A204.1 (cell line): ENCODE measurements around the gene BIN1.

Experiments used
- FAIRE-seq: peaks from 2 replicates; lab custom pipeline; 2012; peaks lifted over from hg19 to GRCh38; lab: Jason Lieb, UNC

The BIN1 gene

DNA sequence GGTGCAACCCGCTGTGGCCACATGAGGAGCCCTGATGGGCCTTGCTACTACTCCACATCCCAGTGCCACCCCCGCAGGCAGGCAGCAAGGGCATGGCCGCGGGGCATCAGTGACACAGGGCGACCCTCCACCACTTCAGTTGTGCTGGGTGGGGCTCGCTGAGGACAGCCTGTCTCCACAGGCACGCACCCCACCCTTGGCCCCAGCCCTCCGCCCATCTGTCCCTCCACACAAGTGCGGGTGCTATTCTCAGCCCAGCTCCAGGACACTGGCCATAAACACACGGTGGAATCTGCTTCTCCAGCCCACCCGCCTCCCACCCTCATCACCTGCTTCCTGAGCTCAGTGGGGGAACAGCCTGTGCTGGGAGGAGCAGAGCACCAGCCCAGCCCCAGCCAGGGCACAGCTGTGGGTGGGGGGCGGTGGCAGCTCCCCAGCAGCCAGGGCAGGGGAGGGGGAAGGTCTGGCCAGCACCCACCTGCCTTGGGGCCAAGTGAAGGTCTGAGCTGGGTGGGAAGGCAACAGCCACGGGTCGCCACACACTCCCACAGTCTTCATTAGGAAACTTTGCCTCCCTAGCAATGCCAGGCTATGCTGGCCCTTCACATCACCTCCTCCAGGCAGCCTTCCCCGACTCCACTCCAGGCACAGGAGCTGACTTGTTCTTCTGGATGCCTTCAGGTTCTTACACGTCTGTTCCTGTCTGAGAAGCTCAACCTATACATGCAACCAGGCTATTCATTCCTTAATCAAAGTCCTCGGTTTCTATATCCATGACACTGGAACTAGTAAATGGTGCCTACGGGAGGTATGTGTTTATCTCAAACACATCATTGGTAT is 16.5 kb downstream of the BIN1 start:
- FAIRE-seq = no peak

DNA sequence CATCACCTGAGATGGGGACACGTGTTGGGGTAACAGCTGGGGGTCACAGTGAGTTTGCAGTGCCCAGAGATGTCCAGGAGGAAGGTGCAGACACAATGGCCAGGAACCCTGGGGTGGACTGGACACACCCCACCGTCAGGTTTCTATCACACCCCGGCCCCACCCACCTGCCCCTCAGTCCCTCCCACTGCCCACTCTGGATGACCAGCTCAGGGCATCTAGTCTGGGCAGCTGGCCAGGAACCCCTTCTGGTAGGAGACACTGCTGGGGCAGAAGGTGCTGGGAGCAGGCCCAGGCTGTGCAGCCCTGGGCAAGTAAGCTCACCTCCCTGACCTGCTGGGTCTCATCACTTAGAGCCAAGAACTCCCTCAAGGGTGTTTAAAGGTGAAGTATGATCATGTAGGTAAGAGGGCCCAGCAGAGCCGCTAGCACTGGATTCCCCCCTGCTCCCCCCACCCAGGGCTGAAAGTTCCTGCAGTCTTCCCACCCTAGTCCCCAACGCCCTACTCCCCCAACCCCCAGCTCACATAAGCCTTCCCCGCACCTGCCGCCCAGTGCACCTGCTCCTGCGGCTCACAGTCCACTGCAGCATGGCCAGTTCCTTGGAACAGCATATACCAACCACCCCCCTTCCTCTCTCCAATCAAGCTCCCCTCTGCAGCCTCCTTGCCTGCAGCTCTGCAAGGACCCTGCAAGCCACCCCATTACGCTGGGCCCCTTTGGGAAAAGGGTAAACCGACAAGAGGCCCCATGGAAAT is 17.3 kb downstream of the BIN1 start:
- FAIRE-seq = no peak

DNA sequence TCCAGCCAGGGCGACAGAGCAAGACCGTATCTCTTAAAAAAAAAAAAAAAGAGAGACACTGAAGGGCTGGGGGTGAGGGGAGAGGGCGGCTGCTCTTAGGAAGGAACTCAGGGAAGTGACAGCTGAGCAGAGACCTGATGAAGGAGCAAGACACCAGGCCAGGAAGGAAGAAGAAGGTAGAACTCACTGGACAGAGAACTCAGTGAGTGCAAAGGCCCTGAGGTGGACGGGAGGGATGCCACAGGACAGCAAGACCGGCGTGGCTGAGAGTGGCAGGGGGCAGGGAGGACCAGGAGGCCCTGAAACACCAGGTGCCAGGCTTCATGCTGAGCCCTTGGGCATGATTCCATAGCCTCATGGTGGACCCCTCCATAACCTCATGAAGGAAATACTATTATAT is 18.2 kb downstream of the BIN1 start:
- FAIRE-seq = no peak

DNA sequence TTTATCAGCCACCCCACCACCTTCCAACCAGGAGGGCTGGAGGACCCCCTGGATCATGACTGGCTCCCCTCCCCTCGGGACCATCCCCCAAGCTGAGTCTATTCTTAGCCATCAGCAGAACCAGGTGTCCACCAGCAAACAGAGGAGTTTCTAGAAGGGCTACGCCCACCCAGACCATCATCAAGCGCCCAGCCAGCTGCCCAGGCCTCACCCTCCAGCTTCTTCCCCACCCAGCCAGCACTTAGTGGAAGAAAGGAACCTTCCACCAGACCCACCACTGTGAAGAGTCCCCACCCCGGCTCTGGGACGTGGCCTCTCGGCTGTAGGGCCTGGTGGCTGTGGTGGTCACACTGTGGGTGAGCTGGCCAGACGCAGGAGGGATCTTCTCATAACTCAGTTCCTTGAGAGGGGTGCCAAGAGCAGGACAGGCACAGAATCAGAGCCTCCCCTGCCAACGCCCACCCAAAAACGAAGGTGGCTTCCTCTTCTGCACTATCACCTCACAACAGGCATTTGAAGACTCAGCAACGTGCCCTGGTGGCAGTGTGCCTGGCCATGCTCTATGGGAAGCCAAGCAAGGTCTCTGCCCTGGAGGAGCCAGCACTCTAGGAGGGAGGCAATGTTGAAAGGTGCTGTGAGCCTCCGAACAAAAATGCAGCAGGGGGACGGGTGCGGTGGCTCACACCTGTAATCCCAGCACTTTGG is 19.0 kb downstream of the BIN1 start:
- no peak for FAIRE-seq

DNA sequence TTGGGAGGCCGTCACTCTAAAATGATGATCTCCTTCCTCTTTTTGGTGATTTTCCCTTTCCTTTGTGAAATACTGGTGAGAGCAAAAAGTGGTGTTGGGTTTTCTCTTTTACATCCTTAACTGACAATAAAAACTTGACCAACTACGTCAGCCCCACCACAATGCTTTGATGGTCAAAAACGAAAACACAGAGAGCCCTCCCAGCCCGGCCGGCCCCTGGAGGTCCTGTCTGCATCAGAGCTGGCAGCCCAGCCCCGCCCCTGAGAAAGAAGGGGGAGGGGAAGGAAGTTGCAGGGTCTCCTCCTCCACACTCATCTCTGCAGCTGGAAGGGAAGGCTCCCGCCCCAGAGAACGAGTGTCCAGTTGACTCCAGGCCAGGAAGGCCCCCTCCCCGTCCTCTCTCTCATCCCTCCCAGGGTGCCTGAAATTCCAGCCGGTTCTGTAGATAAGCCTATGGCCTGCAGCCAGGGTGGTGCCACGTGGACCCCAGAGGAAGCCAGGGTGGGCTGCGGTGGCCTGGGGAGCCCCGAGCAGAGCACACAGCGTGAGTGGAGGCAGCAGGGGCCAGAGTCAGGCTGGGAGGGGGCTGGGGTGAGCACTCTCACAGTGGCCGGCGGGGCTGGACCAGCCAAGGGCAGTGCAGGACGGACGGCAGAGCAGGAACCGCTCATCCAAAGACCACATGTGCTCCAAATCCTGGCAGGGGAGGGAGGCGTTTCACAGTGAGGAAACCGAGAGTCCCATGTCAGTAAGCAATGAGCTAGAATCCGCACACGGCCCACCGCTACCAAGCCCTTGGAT is 19.8 kb downstream of the BIN1 start:
- no peak for FAIRE-seq

DNA sequence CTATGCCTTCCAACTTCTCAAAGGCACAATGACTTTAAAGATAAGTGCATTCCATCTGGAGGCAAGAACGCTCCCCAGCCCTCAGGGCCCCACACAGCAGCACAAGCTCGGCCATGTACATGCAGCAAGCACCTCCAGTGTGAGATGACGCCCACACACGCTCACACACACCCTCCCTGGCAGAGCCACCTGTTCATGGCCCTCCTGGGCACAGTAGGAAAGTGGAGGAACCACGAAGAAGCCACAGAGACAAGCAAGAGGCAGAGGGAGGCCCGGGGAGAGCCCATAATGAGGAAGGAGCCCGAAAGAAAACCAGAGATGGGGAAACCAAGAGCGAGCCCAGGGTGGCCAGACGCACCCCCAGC is 21.7 kb downstream of the BIN1 start:
- no peak for FAIRE-seq

DNA sequence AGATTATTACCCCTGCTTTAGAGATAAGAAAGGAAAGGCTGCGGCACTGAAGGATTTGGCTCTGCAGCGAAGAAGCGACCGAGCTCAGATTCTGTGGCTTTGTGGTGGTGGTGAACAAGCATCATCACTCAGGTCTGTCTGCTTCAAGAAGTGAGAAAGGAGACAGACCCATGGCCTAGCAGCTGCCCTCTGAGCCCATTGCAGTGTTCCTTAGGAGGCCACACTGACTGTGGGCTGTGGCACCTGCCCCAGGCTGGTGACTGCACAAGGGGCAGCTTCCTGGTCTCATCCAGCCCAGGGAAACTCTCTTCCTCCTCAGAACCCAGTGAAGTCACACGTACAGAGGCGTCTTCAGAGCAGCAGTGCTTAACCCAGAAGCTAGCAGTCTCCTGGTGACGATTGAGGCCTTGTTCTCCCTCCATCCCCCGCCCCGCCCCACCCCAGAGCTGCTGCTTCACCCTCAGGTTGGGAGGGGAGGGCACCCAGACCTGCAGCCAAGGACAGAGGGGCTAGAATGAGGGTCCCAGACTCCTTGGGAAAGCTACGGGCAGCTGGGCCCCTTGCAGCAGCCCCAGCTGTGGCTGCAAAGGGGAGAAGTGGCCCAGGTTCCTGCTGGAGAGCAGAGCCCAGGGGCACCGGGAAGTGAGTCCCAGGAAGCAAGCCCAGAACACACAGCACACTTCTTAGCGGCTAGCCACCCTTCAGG is 22.2 kb downstream of the BIN1 start:
- no peak for FAIRE-seq

DNA sequence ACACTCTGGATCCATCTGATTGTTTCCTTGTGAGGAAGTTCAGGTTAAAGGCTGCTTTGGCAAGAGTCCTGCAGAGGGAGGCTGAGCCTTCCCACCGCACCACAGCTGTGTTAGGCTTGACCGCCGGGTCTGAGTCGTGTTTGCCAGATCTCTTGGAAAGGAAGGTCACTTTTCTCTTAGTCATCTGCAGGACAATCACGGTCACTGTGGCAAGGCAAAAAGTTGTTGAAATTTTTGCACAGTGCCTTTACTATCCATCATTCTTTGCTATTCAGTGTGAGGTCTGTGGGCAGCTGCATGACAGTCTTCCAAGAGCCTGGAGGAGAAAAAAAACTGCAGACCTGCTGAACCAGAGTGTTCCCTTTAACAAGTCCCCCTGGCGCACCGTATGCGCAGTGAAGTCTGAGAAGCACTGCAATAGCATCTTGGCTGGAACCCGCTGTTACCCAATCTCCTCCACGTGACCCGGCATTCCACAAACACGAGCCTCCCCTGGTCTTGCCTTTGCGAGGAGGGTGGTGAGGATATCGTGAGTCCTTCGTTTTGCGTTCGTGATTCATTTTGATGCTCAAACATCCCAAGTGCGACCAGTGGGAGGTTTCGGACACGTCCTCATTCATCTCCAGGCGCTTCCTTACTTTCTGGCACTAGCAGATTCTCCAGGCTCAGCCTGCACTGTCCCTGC is 23.0 kb downstream of the BIN1 start:
- FAIRE-seq = no peak

DNA sequence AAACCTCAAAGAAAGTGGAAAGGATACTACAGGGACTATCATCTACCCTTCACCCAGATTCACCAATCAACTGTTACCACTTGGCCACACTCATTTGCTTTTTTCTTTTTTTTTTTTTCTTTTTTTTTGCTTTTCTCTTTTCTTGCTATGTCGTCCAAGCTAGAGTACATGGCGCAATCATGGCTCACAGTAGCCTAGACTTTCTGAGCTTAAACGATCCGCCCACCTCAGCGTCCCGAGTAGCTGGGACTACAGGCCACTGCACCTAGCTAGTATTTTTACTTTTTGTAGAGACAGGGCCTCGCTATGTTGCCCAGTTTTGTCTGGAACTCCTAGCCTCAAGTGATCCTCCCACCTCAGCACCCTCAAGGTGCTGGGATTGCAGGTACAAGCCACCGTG is 24.0 kb downstream of the BIN1 start:
- FAIRE-seq = no peak

DNA sequence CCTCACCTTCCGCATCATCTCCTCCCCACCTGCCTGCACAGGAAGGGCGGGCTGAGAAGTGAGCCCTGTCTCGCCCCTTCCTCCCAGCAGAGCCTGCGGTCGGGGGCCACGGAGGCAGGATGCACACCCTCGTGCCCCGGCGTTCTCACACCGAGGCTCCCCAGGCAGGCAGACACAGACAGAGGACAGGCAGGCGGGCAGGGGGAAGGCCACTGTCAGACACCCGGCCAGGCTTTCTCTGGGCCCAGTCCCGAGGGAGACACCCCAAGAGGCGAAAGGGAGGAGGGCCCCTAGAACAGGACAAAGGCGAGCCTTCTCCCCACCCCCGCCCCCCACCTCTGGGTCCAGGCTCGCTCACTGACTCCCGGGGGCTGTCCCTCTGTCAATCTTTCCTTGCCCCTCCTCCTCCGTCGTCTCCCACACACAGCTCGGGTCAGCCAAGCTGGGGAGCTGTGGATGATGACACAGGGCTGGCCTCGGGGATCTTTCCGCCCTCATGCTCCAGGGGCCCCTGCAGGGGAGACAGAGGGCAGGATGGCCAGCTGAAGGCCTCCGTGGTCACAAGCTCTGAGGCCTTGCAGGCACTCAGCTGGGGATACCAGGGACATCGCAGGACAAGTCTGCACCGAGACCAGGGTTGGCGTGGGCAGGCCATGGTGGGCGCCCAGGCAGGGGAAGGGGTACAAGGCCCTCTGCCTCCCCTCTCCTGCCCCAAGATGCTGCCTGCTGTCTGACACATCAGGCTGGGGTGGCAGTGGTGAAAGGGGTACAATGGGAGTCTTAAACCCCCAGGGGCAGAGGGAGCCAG is 24.9 kb downstream of the BIN1 start:
- no peak for FAIRE-seq

DNA sequence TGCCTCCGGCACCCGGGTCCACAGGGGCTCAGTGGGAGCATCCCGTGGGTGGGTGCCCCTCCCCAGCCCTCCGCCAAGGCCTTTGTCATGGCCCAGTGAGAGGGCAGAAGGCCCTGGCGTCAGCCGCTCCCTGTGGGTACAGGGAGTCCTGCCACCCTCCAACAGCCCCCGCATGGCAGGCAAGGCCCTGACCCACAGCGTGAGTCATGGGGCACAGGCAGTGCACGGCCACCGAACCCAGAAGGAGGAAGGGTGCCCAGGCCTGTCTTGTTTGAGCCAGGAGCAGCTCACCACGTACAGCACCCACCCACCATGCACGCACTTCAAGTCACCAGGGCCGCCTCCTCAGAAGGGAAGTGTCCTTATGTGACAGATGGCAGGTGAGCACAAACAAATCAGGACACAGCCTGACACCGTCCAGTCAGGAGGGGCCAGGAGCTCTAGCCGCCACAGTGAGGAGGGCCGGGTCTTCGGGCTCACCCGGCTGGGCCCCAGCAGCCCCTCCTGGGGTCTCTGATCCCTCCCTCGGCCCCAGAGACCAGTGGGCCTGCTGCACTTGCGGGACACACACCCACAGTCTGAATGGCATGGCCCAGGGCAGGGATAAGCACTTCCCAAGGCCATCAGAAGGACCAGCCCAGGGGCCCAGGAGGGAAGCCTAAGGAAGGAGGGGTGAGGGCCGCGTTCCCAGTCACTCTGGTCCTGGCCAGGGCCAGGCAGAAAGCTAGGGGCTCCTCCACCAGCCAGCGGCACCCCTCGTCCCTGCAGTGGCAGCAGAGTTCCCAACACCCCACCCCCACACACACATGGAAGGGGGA is 25.8 kb downstream of the BIN1 start:
- FAIRE-seq = no peak

DNA sequence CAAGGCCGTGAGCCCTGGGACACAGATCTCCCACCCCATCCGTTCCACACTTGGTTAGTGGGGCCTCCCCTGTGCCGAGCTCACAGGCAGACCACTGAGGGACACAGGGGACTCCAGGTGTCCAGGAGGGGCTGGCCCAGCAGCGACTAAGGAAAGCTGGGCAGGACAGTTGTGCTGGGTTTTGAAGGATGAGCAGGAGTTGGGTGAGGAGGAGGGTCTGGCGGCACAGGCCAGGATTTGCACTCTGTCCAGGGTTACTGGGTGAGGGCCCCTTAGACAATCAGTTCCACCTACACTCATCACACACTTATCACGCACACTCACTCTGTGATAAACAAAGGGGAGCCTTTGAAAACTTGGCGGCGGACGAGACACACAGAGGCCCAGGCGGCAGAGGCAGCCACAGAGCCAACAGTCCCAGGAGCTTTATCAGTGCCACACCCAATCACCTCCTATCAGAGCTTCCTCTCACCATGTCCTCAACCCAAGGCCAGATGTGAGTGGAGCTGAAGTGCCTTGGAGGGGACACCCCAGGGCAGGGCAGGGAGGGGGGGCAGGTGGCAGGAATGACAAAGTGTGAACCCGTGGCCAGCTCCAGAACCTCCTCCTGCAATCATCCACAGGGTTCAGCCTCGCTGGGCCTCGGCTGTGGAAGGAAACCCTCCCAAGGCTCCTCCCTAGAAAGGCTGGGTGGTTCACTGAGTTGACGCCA is 26.6 kb downstream of the BIN1 start:
- no peak for FAIRE-seq

DNA sequence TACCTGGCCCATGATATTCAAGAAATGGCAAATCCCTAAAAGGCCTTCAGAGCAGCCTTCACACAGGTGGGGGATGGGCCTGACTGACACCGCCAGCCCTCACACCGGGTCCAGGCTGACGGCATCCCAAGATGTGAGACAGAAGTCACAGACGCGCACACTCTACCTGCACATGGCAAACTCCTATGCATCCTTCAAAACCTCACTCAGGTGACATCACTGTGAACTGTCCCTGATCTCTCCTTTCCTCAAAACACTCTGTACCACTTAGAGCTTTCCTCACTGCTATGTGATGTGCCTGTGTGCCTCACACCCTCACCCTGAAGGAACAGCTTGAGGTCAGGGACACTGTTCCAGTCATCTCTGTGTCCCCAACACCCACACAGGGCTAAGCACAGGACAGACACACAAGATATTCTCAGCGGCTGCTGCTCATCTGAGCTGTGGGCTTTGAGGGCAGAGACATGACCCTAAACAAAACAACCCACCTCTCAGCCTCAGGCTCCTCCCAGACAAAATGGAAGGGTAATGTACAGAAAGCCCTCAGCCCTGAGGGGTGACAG is 27.5 kb downstream of the BIN1 start:
- FAIRE-seq = no peak

DNA sequence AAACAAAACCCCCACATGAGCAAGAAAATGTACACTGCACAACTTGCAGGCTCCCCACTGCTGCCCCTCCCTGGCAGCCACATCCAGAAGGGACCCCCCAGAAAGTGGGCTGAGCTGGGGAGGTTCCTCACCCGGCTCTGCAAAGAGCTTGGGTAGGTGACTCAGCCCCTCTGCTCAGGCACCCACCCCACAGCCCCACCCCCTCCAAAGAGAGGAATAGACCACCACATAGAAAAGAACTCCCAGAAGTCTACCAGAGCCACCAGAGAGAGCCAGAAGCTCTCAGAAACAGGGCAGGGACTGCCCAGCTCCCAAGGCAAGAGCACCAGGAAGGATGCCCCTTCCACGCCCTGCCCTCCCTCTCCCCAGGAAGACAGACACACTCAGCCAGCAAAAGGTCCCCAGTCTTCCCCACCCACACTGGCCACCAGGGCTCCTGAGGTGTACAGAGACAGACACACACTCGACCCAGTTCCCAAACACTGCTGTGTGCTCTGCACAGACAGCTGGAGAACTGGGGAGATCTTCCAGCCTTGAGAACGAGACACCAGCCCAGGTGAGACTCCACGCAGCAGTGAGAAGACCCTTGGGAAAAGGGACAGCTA is 28.2 kb downstream of the BIN1 start:
- FAIRE-seq = no peak

DNA sequence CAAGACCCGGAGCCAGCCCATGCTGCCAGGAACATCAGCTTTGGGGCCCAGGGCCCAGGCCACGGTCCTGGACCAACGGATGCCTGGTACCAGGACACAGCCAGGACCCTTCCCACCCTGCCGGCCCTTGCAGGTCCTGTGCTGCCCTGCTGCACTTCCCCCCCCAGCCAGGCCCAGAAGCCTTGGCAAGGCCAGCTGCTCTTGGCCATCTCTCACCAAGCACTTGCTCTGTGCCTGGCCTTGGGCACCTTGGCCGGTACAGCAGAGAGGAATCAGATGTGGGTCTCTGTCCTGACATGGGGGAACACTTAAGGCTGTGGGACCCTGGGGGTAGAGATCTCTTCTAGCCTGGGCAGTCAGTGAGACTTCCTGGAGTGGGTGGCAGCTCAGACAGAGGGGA is 28.9 kb downstream of the BIN1 start:
- FAIRE-seq = no peak

DNA sequence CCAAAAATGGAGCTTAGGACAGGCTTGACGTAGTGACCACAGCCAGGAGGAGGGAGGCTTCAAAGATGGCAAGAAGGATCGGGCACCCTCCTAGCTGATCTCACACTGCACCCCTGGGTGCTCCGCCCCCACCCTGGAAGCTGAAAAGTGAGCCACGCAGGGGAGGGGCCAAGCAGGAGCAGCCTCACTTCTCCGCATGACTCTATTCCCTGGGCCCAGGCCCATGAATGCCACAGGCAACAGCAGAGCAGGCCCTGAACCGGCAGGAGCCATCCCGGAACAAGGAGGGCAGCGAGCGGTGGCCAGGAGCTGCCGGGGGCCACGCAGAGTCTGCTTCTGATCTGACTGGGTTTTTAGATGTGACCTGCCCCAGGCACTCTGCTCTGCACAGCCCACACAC is 30.0 kb downstream of the BIN1 start:
- no peak for FAIRE-seq

DNA sequence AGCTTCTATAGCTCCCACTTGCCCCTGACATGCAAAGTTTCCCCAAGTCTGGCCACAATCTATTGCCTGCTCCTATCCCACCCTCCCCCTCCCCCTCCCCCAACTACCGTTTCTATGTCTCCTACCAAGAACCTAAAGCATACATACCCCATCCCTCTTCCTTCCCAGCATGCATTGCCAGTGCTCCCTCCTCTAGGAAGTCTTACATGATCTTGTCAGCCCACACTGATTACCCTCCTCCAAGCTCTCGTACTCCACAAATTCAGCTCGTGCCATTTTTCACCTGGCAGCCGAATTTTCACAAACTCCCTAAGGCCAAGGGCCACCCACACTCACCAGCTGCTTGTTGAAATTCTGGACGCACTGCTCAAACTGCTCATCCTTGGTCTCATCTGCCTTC is 30.7 kb downstream of the BIN1 start:
- no peak for FAIRE-seq

DNA sequence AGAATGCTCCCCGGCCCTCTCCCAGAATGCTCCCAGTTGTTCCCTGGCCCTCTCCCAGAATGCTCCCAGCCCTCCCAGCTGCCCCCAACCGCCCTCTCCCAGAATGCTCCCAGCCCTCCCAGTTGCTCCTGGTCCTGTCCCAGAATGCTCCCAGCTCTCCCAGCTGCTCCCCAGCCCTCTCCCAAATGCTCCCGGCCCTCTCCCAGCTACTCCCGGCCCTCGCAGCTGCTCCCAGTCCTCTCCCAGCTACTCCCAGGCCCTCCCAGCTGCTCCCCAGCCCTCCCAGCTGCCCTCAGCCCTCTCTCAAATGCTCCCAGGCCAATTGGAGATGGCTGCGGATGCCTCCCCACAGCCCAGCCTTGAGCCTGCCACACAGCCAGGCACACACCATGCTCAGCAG is 31.1 kb downstream of the BIN1 start:
- FAIRE-seq = no peak
